Endothelial cell of umbilical vein (primary cell): ENCODE data around the gene DPP10. TPM values are rescaled to one million over a fixed set of nuclear protein-coding genes. Genes with fewer than 3 reads are reported as not detected.

Experiments
- BruUV-seq: library from RNA; stranded (reverse); fragments of 400-500 nt; replicated peaks from 2 replicates; lab custom pipeline; 2021; lab: Mats Ljungman, UMichigan
- CTCF ChIA-PET: fragments of 300-600, 350-600 bp; sonication (Branson Sonifier 250); formaldehyde crosslinking; loops from one replicate; lab custom pipeline; 2021; ENCODE audit warnings: antibody characterized with exemption, inconsistent platforms; lab: Charles Lee
- POLR2A ChIA-PET: fragments of 300-600, 350-600 bp; sonication (Branson Sonifier 250); formaldehyde crosslinking; loops from one replicate; lab custom pipeline; 2021; ENCODE audit warnings: antibody characterized with exemption, inconsistent platforms; lab: Charles Lee
- DNase-seq: peaks from one replicate; pipeline ENCODE4 v3.0.0-alpha.2; 2011; ENCODE audit warnings: low read depth, low spot score
- FAIRE-seq: peaks from 2 replicates; lab custom pipeline; 2011; peaks lifted over from hg19 to GRCh38; lab: Jason Lieb, UNC
- H2AFZ ChIP-seq: 2 replicates; pipeline ENCODE4 v1.6.0; 2012; ENCODE audit warnings: low read depth, low read length, control low read depth, inconsistent platforms
- H3K27ac ChIP-seq: 2 replicates; pipeline ENCODE4 v1.5.1; 2011; ENCODE audit warnings: low read depth, mild to moderate bottlenecking, control low read depth, low read length, moderate library complexity; ENCODE audit not compliant: insufficient read depth
- H3K27me3 ChIP-seq, 2 experiments: 2 replicates each; pipeline versions ENCODE4 v1.6.0 to v1.6.1; 2011; ENCODE audit warnings: low read length in 2 of 2, mixed read lengths in 1 of 2; ENCODE audit not compliant: control insufficient read depth in 2 of 2, insufficient read depth in 2 of 2
- H3K36me3 ChIP-seq, 2 experiments: 2 replicates in 1 of 2; 3 replicates in 1 of 2; pipeline ENCODE4 v1.5.1; 2011; ENCODE audit warnings: low read length in 2 of 2, mild to moderate bottlenecking in 1 of 2, moderate library complexity in 1 of 2; ENCODE audit not compliant: control insufficient read depth in 2 of 2, insufficient read depth in 2 of 2; ENCODE audit errors: extremely low read depth in 1 of 2
- H3K4me1 ChIP-seq: 3 replicates; pipeline ENCODE4 v1.5.1; 2011; ENCODE audit warnings: mild to moderate bottlenecking, low read length; ENCODE audit not compliant: control insufficient read depth, insufficient read depth; ENCODE audit errors: extremely low read depth
- H3K4me2 ChIP-seq: 2 replicates; pipeline ENCODE4 v1.6.1; 2011; ENCODE audit warnings: low read length, control low read depth, mixed read lengths; ENCODE audit not compliant: insufficient read depth
- H3K4me3 ChIP-seq, 3 experiments: fragments of 200-600 bp in 1 of 3; sonication (generic), shearing (Covaris generic) in 1 of 3; replicated peaks in 1 of 3; 2 replicates each; pipeline ENCODE4 v1.5.1; 2011 to 2016; ENCODE audit warnings: control low read depth in 3 of 3, low read length in 3 of 3, mild to moderate bottlenecking in 2 of 3, inconsistent platforms in 1 of 3, low read depth in 1 of 3, moderate library complexity in 1 of 3; ENCODE audit not compliant: insufficient read depth in 1 of 3
- H3K79me2 ChIP-seq: 2 replicates; pipeline ENCODE4 v1.6.0; 2012; ENCODE audit warnings: low read length, inconsistent platforms; ENCODE audit not compliant: control insufficient read depth, insufficient read depth
- H3K9ac ChIP-seq: replicated peaks from 2 replicates; pipeline ENCODE3; 2011; ENCODE audit warnings: low read length, control low read depth; ENCODE audit not compliant: insufficient read depth; ENCODE audit errors: extremely low read depth
- H3K9me1 ChIP-seq: replicated peaks from 3 replicates; pipeline ENCODE4 v1.6.0; 2011; ENCODE audit warnings: mild to moderate bottlenecking, low read length; ENCODE audit not compliant: control insufficient read depth, insufficient read depth; ENCODE audit errors: extremely low read depth
- H3K9me3 ChIP-seq: replicated peaks from 2 replicates; pipeline ENCODE4 v1.5.1; 2012; ENCODE audit warnings: low read length, inconsistent platforms; ENCODE audit not compliant: control insufficient read depth, insufficient read depth
- H4K20me1 ChIP-seq: replicated peaks from 2 replicates; pipeline ENCODE3; 2011; ENCODE audit warnings: mild to moderate bottlenecking, low read length; ENCODE audit not compliant: control insufficient read depth, insufficient read depth; ENCODE audit errors: extremely low read depth
- CTCF ChIP-seq, 2 donors: IDR thresholded peaks; 1 replicate in 1 of 2; 2 replicates in 1 of 2; pipeline ENCODE4 v1.5.1; 2011; ENCODE audit warnings: low read length in 2 of 2, mild to moderate bottlenecking in 2 of 2, moderate library complexity in 2 of 2, control low read depth in 1 of 2, inconsistent platforms in 1 of 2, low read depth in 1 of 2; ENCODE audit not compliant: insufficient read depth in 1 of 2; ENCODE audit errors: extremely low read depth in 1 of 2
- EZH2 ChIP-seq: IDR thresholded peaks from 2 replicates; pipeline ENCODE4 v1.6.1; 2012; ENCODE audit warnings: borderline replicate concordance, low read depth, mild to moderate bottlenecking, moderate library complexity, low read length, inconsistent platforms; ENCODE audit not compliant: severe bottlenecking
- FOS ChIP-seq: IDR thresholded peaks from 2 replicates; pipeline ENCODE4 v1.6.1; 2011; ENCODE audit warnings: mild to moderate bottlenecking, low read length, moderate library complexity, borderline replicate concordance; ENCODE audit not compliant: insufficient read depth
- GATA2 ChIP-seq: IDR thresholded peaks from 2 replicates; pipeline ENCODE4 v1.7.0; 2011; ENCODE audit warnings: low read depth, mild to moderate bottlenecking, moderate library complexity, mixed read lengths, low read length; ENCODE audit not compliant: insufficient read length, insufficient read depth
- JUN ChIP-seq: IDR thresholded peaks from 2 replicates; pipeline ENCODE4 v1.6.1; 2011; ENCODE audit warnings: borderline replicate concordance, low read depth; ENCODE audit not compliant: insufficient read length, insufficient read depth
- MYC ChIP-seq: IDR thresholded peaks from one replicate; pipeline ENCODE4 v1.6.1; 2011; ENCODE audit warnings: mild to moderate bottlenecking, low read depth, low read length
- POLR2A ChIP-seq: IDR thresholded peaks from 2 replicates; pipeline ENCODE4 v1.6.1; 2012; ENCODE audit warnings: low read depth, mild to moderate bottlenecking, control low read depth, low read length
- POLR2AphosphoS5 ChIP-seq: IDR thresholded peaks from 2 replicates; pipeline ENCODE4 v1.6.1; 2012; ENCODE audit warnings: low read depth, mild to moderate bottlenecking, control low read depth, low read length, moderate library complexity; ENCODE audit not compliant: insufficient read depth
- dilution Hi-C: fragments of 300-500 bp; cut with MboI; formaldehyde crosslinking; loops from one replicate; pipeline ENCODE4 v1.15.0; 2019; ENCODE audit warnings: low sequenced_read_pairs; ENCODE audit not compliant: extremely low pct_ligation_motif_present
- intact Hi-C: fragments of 100-400 bp; cut with micrococcal nuclease; formaldehyde crosslinking; loops from one replicate; pipeline ENCODE4 v1.10.0; 2022
- polyA plus RNA-seq, 4 experiments: library from polyadenylated mRNA; depleted of rRNA in 3 of 4; stranded (reverse) in 3 of 4; unstranded in 1 of 4; fragments of >200 nt; gene quantifications; 2 replicates each; pipeline versions ENCODE4 v1.2.1 to v1.2.3, GENCODE V29; 2011 to 2012; ENCODE audit warnings: missing spikeins in 1 of 4
- total RNA-seq: library from RNA; stranded (reverse); gene quantifications from 2 replicates; pipeline ENCODE4 v1.2.3, GENCODE V29; 2021
- TF ChIP-seq, protein P1 (sequence below): IDR thresholded peaks from 2 replicates; pipeline ENCODE4 v1.6.1; 2011; ENCODE audit not compliant: insufficient read depth, insufficient read length

DPP10 gene
- total and polyA plus RNA-seq, 2 donors (not counting 3 experiments of a cell fraction or from before 2014, with no cell fraction given), result not detected

DNA sequence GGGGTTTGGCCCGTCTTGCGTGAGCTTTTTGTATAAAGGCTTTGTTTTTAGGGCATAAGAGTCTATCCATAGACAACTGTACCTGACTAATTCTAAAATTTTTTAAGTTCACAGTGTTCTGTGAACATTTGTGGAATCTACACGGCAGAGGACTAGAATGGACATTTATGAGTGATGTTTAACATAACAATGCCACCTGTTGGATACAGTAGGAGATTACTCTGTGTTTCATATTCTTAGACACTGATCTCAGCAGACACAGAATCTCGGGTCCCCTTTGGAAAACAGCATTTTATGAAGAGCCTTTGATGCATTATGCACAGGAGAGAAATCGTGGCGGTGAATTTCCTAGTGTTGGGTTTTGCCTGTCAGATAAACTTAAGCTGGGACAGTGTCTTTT lies 752.2 kb downstream of the DPP10 start:
- no peak overlapping the region for H3K27ac ChIP-seq
- ChIA-PET CTCF (no interaction called here), POLR2A (no interaction called here)
- intact Hi-C loops, result no loop called here
- DNase-seq (no peak), FAIRE-seq (no peak)
- H3K4me3 ChIP-seq, result no peak overlapping the region
- no peaks in the 10 kb centered on the region for H3K36me3 ChIP-seq
- no TSS peak for BruUV-seq
- no peak for TF ChIP-seq JUN
- no peak for TF ChIP-seq EZH2
- no peak for TF ChIP-seq FOS
- TF ChIP-seq, protein P1, sequence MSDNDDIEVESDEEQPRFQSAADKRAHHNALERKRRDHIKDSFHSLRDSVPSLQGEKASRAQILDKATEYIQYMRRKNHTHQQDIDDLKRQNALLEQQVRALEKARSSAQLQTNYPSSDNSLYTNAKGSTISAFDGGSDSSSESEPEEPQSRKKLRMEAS, result no peak
- no peak for TF ChIP-seq GATA2
- TF ChIP-seq CTCF (IDR thresholded peaks at IDR 0.05; ENCODE audit: extremely low read depth in 1 of 2, insufficient read depth in 1 of 2, low read depth in 1 of 2, low read length in 2 of 2), result no peak
- no peak for TF ChIP-seq POLR2AphosphoS5
- no peak for TF ChIP-seq MYC
- TF ChIP-seq POLR2A, result no peak
- H3K9ac ChIP-seq, result no peak overlapping the region
- H4K20me1 ChIP-seq, result no peaks in the 10 kb centered on the region
- H3K27me3 ChIP-seq, result no peaks in the 10 kb centered on the region
- no peaks in the 10 kb centered on the region for H3K79me2 ChIP-seq
- H3K4me2 ChIP-seq, result no peak overlapping the region
- H3K4me1 ChIP-seq, result no peaks in the 10 kb centered on the region
- H3K9me1 ChIP-seq, result no peaks in the 10 kb centered on the region
- H2AFZ ChIP-seq, result no peak overlapping the region
- peaks cover 1% of the 10 kb centered on the region for H3K9me3 ChIP-seq
- dilution Hi-C loops, result no loop called here
